HepG2 (cell line): Measurements from ENCODE around the gene NR2F1. TPM values are rescaled to one million over a fixed set of nuclear protein-coding genes. Genes with fewer than 3 reads are reported as not detected.
A peak's percentile ranks its signal among the peaks of the same experiment; 100 is the strongest.

ENCODE experiments used
- ATAC-seq: fragments of 200-7000 bp; cut with Tn5 transposase; 3 replicates; pipeline ENCODE4 v1.9.1; 2020; ENCODE audit warnings: mild to moderate bottlenecking, moderate library complexity
- BruUV-seq: library from RNA; stranded (reverse); fragments of 400-500 nt; replicated peaks from 2 replicates; lab custom pipeline; 2021; lab: Mats Ljungman, UMichigan
- CTCF ChIA-PET: fragments of 300-600 bp; formaldehyde crosslinking; extraction: SDS; loops from one replicate; lab custom pipeline; 2021; ENCODE audit warnings: low total read pairs, inconsistent platforms, low intra/inter-chr PET ratio; lab: Yijun Ruan, JAX
- POLR2A ChIA-PET: fragments of 350-600 bp; sonication (Branson Sonifier 250); formaldehyde crosslinking; loops from one replicate; lab custom pipeline; 2020; ENCODE audit warnings: antibody characterized with exemption, inconsistent platforms; lab: Yijun Ruan, JAX
- DNase-seq: peaks from one replicate; pipeline ENCODE4 v3.0.0-alpha.2; 2015; ENCODE audit warnings: low spot score
- FAIRE-seq: peaks from 3 replicates; lab custom pipeline; 2011; peaks lifted over from hg19 to GRCh38; lab: Jason Lieb, UNC
- H2AFZ ChIP-seq: one replicate; pipeline ENCODE4 v1.6.1; 2011; ENCODE audit warnings: low read length, inconsistent platforms
- H3K27ac ChIP-seq: fragments of 300-600 bp; 3 replicates; pipeline ENCODE4 v1.8.0; 2011; ENCODE audit warnings: mixed run types, mild to moderate bottlenecking, mixed read lengths, low read length, inconsistent platforms; ENCODE audit not compliant: insufficient read depth; ENCODE audit errors: extremely low read length
- H3K27me3 ChIP-seq, 2 experiments: fragments of 200-600 bp in 1 of 2; 2 replicates in 1 of 2; 3 replicates in 1 of 2; pipeline versions ENCODE4 v1.6.0 to v1.8.0; 2011; ENCODE audit warnings: low read length in 2 of 2, mild to moderate bottlenecking in 2 of 2, moderate library complexity in 2 of 2, inconsistent platforms in 1 of 2; ENCODE audit not compliant: insufficient read depth in 2 of 2, control insufficient read depth in 1 of 2
- H3K36me3 ChIP-seq, 2 experiments: fragments of 200-600 bp in 1 of 2; replicated peaks in 1 of 2; 2 replicates in 1 of 2; 3 replicates in 1 of 2; pipeline versions ENCODE4 v1.5.1 to v1.8.0; 2011; ENCODE audit warnings: low read length in 2 of 2, inconsistent platforms in 1 of 2; ENCODE audit not compliant: insufficient read depth in 2 of 2, control insufficient read depth in 1 of 2
- H3K4me1 ChIP-seq: 2 replicates; pipeline ENCODE4 v1.5.1; 2012; ENCODE audit warnings: low read length, inconsistent platforms; ENCODE audit not compliant: insufficient read depth
- H3K4me2 ChIP-seq: 2 replicates; pipeline ENCODE4 v1.6.0; 2011; ENCODE audit warnings: low read depth, low read length, inconsistent platforms
- H3K4me3 ChIP-seq, 3 experiments: fragments of 200-600 bp in 1 of 3; sonication (generic), shearing (Covaris generic) in 1 of 3; replicated peaks in 1 of 3; 2 replicates each; pipeline ENCODE4 v1.5.1; 2011 to 2016; ENCODE audit warnings: low read length in 3 of 3, inconsistent platforms in 2 of 3, low read depth in 2 of 3, mild to moderate bottlenecking in 2 of 3, control low read depth in 1 of 3, mixed read lengths in 1 of 3; ENCODE audit not compliant: insufficient read depth in 1 of 3
- H3K79me2 ChIP-seq: one replicate; pipeline ENCODE4 v1.6.1; 2011; ENCODE audit warnings: low read length, inconsistent platforms; ENCODE audit not compliant: insufficient read depth
- H3K9ac ChIP-seq: 2 replicates; pipeline ENCODE4 v1.6.0; 2011; ENCODE audit warnings: mild to moderate bottlenecking, low read depth, low read length, inconsistent platforms; ENCODE audit not compliant: insufficient read depth
- H3K9me3 ChIP-seq: 2 replicates; pipeline ENCODE4 v1.5.1; 2012; ENCODE audit warnings: mild to moderate bottlenecking, low read length
- H4K20me1 ChIP-seq: 2 replicates; pipeline ENCODE4 v1.6.0; 2011; ENCODE audit warnings: inconsistent platforms, mild to moderate bottlenecking, low read length, moderate library complexity; ENCODE audit not compliant: insufficient read depth
- FOXA3 ChIP-seq: IDR thresholded peaks from 2 replicates; pipeline ENCODE4 v1.6.1; 2016; ENCODE audit warnings: missing genetic modification reagents, missing compliant biosample characterization
- ISL2 ChIP-seq: sonication (generic); formaldehyde crosslinking; IDR thresholded peaks from 2 replicates; pipeline ENCODE4 v1.5.0; 2020; ENCODE audit warnings: missing genetic modification reagents
- NRL ChIP-seq: sonication (generic); formaldehyde crosslinking; IDR thresholded peaks from 2 replicates; pipeline ENCODE4 v1.5.0; 2020; ENCODE audit warnings: missing genetic modification reagents, mild to moderate bottlenecking, moderate library complexity, borderline replicate concordance
- SOX6 ChIP-seq, 2 experiments: fragments of 450-650 bp in 1 of 2; sonication (generic) in 1 of 2; formaldehyde crosslinking in 1 of 2; IDR thresholded peaks; 2 replicates each; pipeline versions ENCODE4 v1.4.0 to v1.6.1; 2017 to 2020; ENCODE audit warnings: antibody characterized with exemption in 1 of 2, mild to moderate bottlenecking in 1 of 2, missing genetic modification reagents in 1 of 2
- ZFYVE20 ChIP-seq: sonication (generic); formaldehyde crosslinking; IDR thresholded peaks from 2 replicates; pipeline ENCODE4 v1.8.0; 2023; ENCODE audit warnings: low read depth, mild to moderate bottlenecking, moderate library complexity, missing genetic modification reagents, borderline replicate concordance
- ZNF235 ChIP-seq: sonication (generic); formaldehyde crosslinking; IDR thresholded peaks from 2 replicates; pipeline ENCODE4 v1.8.1; 2023; ENCODE audit warnings: mild to moderate bottlenecking, missing genetic modification reagents, borderline replicate concordance
- ZNF530 ChIP-seq: sonication (generic); formaldehyde crosslinking; IDR thresholded peaks from 2 replicates; pipeline ENCODE4 v1.5.0; 2020; ENCODE audit warnings: low read depth, mild to moderate bottlenecking, missing genetic modification reagents
- ZNF607 ChIP-seq: sonication (generic); formaldehyde crosslinking; IDR thresholded peaks from 2 replicates; pipeline ENCODE4 v1.5.1; 2020; ENCODE audit warnings: missing genetic modification reagents, mild to moderate bottlenecking, borderline replicate concordance
- ZNF616 ChIP-seq: sonication (generic); formaldehyde crosslinking; IDR thresholded peaks from 2 replicates; pipeline ENCODE4 v1.5.0; 2020; ENCODE audit warnings: low read depth, mild to moderate bottlenecking, missing genetic modification reagents
- WGBS: methylation state at CpG from one replicate; pipeline ENCODE4 v1.1.6; 2017; ENCODE audit warnings: low lambda C conversion rate; 5-methylcytosine and 5-hydroxymethylcytosine counted together
- in situ Hi-C: cut with HindIII; loops from 2 replicates; pipeline ENCODE4 v1.10.0; 2017; ENCODE audit warnings: low pct_unique_long_range_greater_than_20kb; ENCODE audit not compliant: extremely low pct_ligation_motif_present
- intact Hi-C: fragments of 100-400 bp; cut with micrococcal nuclease; formaldehyde crosslinking; loops from one replicate; pipeline ENCODE4 v1.10.0; 2022; ENCODE audit not compliant: unreplicated experiment
- polyA plus RNA-seq, 8 experiments: library from polyadenylated mRNA; depleted of rRNA in 3 of 8; stranded (reverse) in 7 of 8; unstranded in 1 of 8; fragments of >200 nt; fragmentation: Illumina TruSeq in 4 of 8; extraction: Trizol in 4 of 8; gene quantifications; 2 replicates each; pipeline versions ENCODE4 v1.2.1 to v1.2.3, GENCODE V29; 2011 to 2016; ENCODE audit warnings: low read depth in 4 of 8, missing spikeins in 1 of 8, mixed read lengths in 1 of 8; ENCODE audit not compliant: insufficient read depth in 1 of 8
- total RNA-seq, 5 experiments: library from RNA; depleted of rRNA; stranded (reverse); fragments of >200 nt; fragmentation: Illumina TruSeq; extraction: Trizol; gene quantifications; 2 replicates each; pipeline ENCODE4 v1.2.3, GENCODE V29; 2016; ENCODE audit warnings: low read depth in 1 of 5
- TF ChIP-seq, protein P1 (sequence below): sonication (generic); formaldehyde crosslinking; IDR thresholded peaks from 2 replicates; pipeline ENCODE4 v1.4.0; 2020; ENCODE audit warnings: missing genetic modification reagents
- TF ChIP-seq, protein P2 (sequence below): IDR thresholded peaks from 2 replicates; pipeline ENCODE4 v1.6.1; 2016; ENCODE audit warnings: missing compliant biosample characterization, missing genetic modification reagents, borderline replicate concordance
- TF ChIP-seq, protein P3 (sequence below): IDR thresholded peaks from 2 replicates; pipeline ENCODE4 v1.6.1; 2016; ENCODE audit warnings: mild to moderate bottlenecking, missing biosample characterization, missing genetic modification reagents
- TF ChIP-seq, protein P4 (sequence below): sonication (generic); formaldehyde crosslinking; IDR thresholded peaks from 2 replicates; pipeline ENCODE4 v1.5.0; 2020; ENCODE audit warnings: missing genetic modification reagents, mild to moderate bottlenecking, borderline replicate concordance
- TF ChIP-seq, protein P5 (sequence below): sonication (generic); formaldehyde crosslinking; IDR thresholded peaks from 2 replicates; pipeline ENCODE4 v1.8.0; 2022; ENCODE audit warnings: low read depth, missing genetic modification reagents

Gene NR2F1
- total and polyA plus RNA-seq, 2 of the 13 experiments (the other 11 are each of a cell fraction or from before 2014, with no cell fraction given): 17.1 to 59.7 TPM

DNA sequence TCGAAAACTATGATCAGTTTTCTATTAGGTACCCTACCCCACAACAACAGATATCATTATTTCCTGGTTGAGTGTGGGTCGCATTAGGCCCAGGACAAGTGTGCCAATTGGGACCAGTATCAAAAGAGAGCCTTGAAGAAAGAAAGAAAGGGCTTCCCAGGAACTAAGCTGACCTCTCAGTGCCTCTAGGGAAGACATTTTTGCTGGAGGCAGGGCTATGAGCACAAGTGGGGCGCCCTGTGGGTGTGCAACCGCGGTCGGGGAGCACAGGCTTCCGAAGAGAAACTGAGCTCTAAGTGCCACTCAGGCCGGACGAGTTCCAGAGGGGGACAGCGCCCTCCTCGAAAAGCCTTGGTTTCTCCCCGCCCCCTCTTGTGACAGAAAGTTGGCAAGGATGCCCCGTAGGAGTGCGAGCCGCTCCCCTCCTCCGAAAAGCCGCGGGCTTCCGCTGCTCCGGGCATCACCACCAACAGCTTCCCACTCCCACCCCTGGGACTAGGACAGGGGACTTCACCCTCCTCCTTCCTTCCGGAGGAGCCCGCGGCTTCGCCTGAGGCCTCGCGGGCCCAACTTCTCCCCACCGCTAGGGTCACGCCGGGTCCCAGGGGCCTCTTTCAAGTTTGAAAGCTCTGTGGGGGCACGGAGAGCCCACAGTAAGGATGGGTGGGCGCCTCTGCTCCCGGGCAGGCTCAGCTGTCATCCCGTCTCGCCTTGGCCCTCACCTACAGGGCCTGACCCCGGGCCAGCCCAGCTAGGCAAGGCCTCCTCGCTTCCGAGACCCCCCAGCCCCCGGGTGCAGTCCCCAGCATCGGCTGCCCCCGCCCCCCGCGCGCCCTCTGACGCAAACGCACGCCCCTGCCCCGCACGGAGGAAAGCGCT is 4.0 kb upstream of the NR2F1 start (continued):
- no peak for TF ChIP-seq ZNF616 (CRISPR knock-in tag)
- TF ChIP-seq NRL: no peak
- TF ChIP-seq, protein P1, sequence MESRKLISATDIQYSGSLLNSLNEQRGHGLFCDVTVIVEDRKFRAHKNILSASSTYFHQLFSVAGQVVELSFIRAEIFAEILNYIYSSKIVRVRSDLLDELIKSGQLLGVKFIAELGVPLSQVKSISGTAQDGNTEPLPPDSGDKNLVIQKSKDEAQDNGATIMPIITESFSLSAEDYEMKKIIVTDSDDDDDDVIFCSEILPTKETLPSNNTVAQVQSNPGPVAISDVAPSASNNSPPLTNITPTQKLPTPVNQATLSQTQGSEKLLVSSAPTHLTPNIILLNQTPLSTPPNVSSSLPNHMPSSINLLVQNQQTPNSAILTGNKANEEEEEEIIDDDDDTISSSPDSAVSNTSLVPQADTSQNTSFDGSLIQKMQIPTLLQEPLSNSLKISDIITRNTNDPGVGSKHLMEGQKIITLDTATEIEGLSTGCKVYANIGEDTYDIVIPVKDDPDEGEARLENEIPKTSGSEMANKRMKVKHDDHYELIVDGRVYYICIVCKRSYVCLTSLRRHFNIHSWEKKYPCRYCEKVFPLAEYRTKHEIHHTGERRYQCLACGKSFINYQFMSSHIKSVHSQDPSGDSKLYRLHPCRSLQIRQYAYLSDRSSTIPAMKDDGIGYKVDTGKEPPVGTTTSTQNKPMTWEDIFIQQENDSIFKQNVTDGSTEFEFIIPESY (CRISPR knock-in tag): peak; percentile 47; the same call in 1 of the 2 replicates
- no peak for TF ChIP-seq ISL2 (CRISPR knock-in tag)

DNA sequence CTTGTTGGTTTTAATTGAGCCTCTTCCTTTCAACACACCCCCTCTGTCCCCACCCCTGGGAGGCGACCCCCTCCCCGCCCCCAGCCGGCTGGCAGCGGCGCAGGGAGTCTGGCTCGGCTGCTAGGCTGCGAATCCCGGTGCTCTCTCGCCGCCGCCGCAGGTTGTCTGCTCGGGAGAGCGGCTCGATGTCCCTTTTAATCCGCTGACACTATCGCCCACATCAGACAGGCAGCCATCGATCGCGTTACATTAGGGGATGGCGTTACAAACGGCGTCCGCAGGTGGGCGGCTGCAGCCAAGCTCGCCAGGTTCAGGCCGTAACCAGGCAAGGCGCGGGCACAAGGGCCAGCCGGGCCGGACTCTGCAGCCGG is 3.3 kb upstream of the NR2F1 start:
- peaks cover 5% of the 10 kb centered on the region for H4K20me1 ChIP-seq
- ATAC-seq (peak; percentile 36), FAIRE-seq (no peak), DNase-seq (no peak)
- peaks cover 21% of the 10 kb centered on the region for H3K4me1 ChIP-seq
- WGBS: 0% methylated on average over 1 of the region's 32 CpGs
- peak overlapping the region; percentile 97 for H3K4me2 ChIP-seq
- H3K27me3 ChIP-seq: peaks cover 3 to 22% of the 10 kb centered on the region in 2 experiments; a peak in 3 of 5 replicates
- H3K9me3 ChIP-seq: no peaks in the 10 kb centered on the region
- H3K4me3 ChIP-seq: peak overlapping the region; percentile 67 to 96 (median 71)
- ChIA-PET CTCF (no interaction called here), POLR2A (no interaction called here)
- BruUV-seq: no TSS peak
- H3K79me2 ChIP-seq: peaks cover 6% of the 10 kb centered on the region
- no peaks in the 10 kb centered on the region for H3K36me3 ChIP-seq
- intact Hi-C loops (loop anchor here (2.0 to 5.0 kb wide), 7 partner anchors 219 to 902 kb away; a partner anchor contains a TSS), in situ Hi-C loops (loop anchor here (5.0 to 10.0 kb wide), 3 partner anchors 213 to 692 kb away; no protein-coding TSS in a partner anchor)
- no peak overlapping the region for H3K27ac ChIP-seq
- H2AFZ ChIP-seq: no peak overlapping the region
- H3K9ac ChIP-seq: peak overlapping the region; percentile 63; the same call in 1 of the 2 replicates
- TF ChIP-seq, protein P2, sequence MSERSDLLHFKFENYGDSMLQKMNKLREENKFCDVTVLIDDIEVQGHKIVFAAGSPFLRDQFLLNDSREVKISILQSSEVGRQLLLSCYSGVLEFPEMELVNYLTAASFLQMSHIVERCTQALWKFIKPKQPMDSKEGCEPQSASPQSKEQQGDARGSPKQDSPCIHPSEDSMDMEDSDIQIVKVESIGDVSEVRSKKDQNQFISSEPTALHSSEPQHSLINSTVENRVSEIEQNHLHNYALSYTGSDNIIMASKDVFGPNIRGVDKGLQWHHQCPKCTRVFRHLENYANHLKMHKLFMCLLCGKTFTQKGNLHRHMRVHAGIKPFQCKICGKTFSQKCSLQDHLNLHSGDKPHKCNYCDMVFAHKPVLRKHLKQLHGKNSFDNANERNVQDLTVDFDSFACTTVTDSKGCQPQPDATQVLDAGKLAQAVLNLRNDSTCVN: 0 out of 2 replicates have a peak, but pooled peaks have one; percentile 16
- TF ChIP-seq, protein P3, sequence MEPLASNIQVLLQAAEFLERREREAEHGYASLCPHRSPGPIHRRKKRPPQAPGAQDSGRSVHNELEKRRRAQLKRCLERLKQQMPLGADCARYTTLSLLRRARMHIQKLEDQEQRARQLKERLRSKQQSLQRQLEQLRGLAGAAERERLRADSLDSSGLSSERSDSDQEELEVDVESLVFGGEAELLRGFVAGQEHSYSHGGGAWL (CRISPR knock-in tag): no peak
- TF ChIP-seq, protein P4, sequence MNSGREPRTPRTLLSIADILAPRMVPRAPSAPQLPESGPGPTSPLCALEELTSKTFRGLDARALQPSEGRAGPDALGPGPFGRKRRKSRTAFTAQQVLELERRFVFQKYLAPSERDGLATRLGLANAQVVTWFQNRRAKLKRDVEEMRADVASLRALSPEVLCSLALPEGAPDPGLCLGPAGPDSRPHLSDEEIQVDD: 0 out of 2 replicates have a peak, but pooled peaks have one; percentile 38
- TF ChIP-seq ZNF530 (CRISPR knock-in tag) (no peak), FOXA3 (CRISPR knock-in tag) (0 out of 2 replicates have a peak, but pooled peaks have one; percentile 9), ZNF616 (CRISPR knock-in tag) (no peak), SOX6 (IDR thresholded peaks at IDR 0.05) (no peak), SOX6 (CRISPR knock-in tag; IDR thresholded peaks at IDR 0.05) (0 out of 2 replicates have a peak, but pooled peaks have one; percentile 12), ZNF235 (0 out of 2 replicates have a peak, but pooled peaks have one; percentile 43), ZNF607 (peak; percentile 28; the same call in 1 of the 2 replicates), ZFYVE20 (CRISPR knock-in tag) (0 out of 2 replicates have a peak, but pooled peaks have one; percentile 17)
- TF ChIP-seq, protein P5, sequence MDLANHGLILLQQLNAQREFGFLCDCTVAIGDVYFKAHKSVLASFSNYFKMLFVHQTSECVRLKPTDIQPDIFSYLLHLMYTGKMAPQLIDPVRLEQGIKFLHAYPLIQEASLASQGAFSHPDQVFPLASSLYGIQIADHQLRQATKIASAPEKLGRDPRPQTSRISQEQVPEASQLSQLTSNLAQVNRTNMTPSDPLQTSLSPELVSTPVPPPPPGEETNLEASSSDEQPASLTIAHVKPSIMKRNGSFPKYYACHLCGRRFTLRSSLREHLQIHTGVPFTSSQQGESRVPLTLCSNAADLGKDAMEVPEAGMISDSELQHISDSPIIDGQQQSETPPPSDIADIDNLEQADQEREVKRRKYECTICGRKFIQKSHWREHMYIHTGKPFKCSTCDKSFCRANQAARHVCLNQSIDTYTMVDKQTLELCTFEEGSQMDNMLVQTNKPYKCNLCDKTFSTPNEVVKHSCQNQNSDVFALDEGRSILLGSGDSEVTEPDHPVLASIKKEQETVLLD (CRISPR knock-in tag): 0 out of 2 replicates have a peak, but pooled peaks have one; percentile 34
